ENCODE measurements around the gene NUAK2. TPM values are rescaled to one million over a fixed set of nuclear protein-coding genes. Genes with fewer than 3 reads are reported as not detected.
A peak's percentile ranks its signal among the peaks of the same experiment; 100 is the strongest.

NUAK2 gene
- total RNA-seq, 1 experiment from 2014 or later, result 0.45 TPM

GRCh38 chr1:205286335-205286950, 35.1 kb downstream of the NUAK2 start:
- peaks cover 3% of the 10 kb centered on the region for H3K4me1 ChIP-seq (ENCODE audit: insufficient read depth, low read length, poor library complexity, severe bottlenecking)
- no peaks in the 10 kb centered on the region for H3K27me3 ChIP-seq (replicated peaks; ENCODE audit: insufficient read depth, low read depth, low read length, poor library complexity)
- no TSS peak for BruUV-seq (replicated peaks)
- no peak overlapping the region for H3K27ac ChIP-seq (ENCODE audit: low read depth, low read length, poor library complexity, severe bottlenecking)
- POLR2A ChIA-PET (ENCODE audit: low non-redundant PET), result interaction anchor here (0.7 kb wide), 1 partner anchor 90 kb away, joined by 7 read pairs; no protein-coding TSS in a partner anchor
- H3K9me3 ChIP-seq (ENCODE audit: low read depth, low read length, poor library complexity, severe bottlenecking), result no peaks in the 10 kb centered on the region
- no peak for DNase-seq (ENCODE audit: low spot score)
- CTCF ChIA-PET, result interaction anchor here (1.5 kb wide), 1 partner anchor 13 kb away, joined by 6 read pairs; no protein-coding TSS in a partner anchor
- intact Hi-C loops (cut with micrococcal nuclease; ENCODE audit: unreplicated experiment), result no loop called here
- no peak for TF ChIP-seq EZH2 (IDR thresholded peaks at IDR 0.05; ENCODE audit: borderline replicate concordance, low read depth, low read length, poor library complexity, severe bottlenecking)
- no peak for TF ChIP-seq CTCF (conservative IDR thresholded peaks at IDR 0.05; ENCODE audit: low read depth, low read length)
- H3K36me3 ChIP-seq (ENCODE audit: insufficient read depth, low read length, poor library complexity, severe bottlenecking), result no peaks in the 10 kb centered on the region
- no peak overlapping the region for H3K4me3 ChIP-seq (ENCODE audit: low read depth, low read length, poor library complexity, severe bottlenecking)

- H3K4me3 ChIP-seq (ENCODE audit: low read depth, low read length, poor library complexity, severe bottlenecking), result no peak overlapping the region
- CTCF ChIA-PET, result interaction anchor here (0.6 to 1.5 kb wide), 2 partner anchors 12 to 1425 kb away, joined by 5 to 6 read pairs; no protein-coding TSS in a partner anchor
- no peaks in the 10 kb centered on the region for H3K36me3 ChIP-seq (ENCODE audit: insufficient read depth, low read length, poor library complexity, severe bottlenecking)
- TF ChIP-seq EZH2 (IDR thresholded peaks at IDR 0.05; ENCODE audit: borderline replicate concordance, low read depth, low read length, poor library complexity, severe bottlenecking), result no peak
- no peak for TF ChIP-seq CTCF (conservative IDR thresholded peaks at IDR 0.05; ENCODE audit: low read depth, low read length)
- H3K9me3 ChIP-seq (ENCODE audit: low read depth, low read length, poor library complexity, severe bottlenecking), result no peaks in the 10 kb centered on the region
- no peak for DNase-seq (ENCODE audit: low spot score)
- peaks cover 3% of the 10 kb centered on the region for H3K4me1 ChIP-seq (ENCODE audit: insufficient read depth, low read length, poor library complexity, severe bottlenecking)
- H3K27me3 ChIP-seq (replicated peaks; ENCODE audit: insufficient read depth, low read depth, low read length, poor library complexity), result no peaks in the 10 kb centered on the region
- BruUV-seq (replicated peaks), result no TSS peak
- POLR2A ChIA-PET (ENCODE audit: low non-redundant PET), result interaction anchor here (0.7 kb wide), 1 partner anchor 91 kb away, joined by 7 read pairs; no protein-coding TSS in a partner anchor
- intact Hi-C loops (cut with micrococcal nuclease; ENCODE audit: unreplicated experiment), result no loop called here
- H3K27ac ChIP-seq (ENCODE audit: low read depth, low read length, poor library complexity, severe bottlenecking), result no peak overlapping the region
Observed at GRCh38 chr1:205285381-205286101, 36.0 kb downstream of the NUAK2 start.

GRCh38 chr1:205284420-205285144, 37.0 kb downstream of the NUAK2 start:
- intact Hi-C loops (cut with micrococcal nuclease; ENCODE audit: unreplicated experiment), result no loop called here
- CTCF ChIA-PET, result interaction anchor here (0.6 to 1.6 kb wide), 2 partner anchors 201 to 1424 kb away, joined by 3 to 5 read pairs; no protein-coding TSS in a partner anchor
- H3K27ac ChIP-seq (ENCODE audit: low read depth, low read length, poor library complexity, severe bottlenecking), result no peak overlapping the region

More at GRCh38 chr1:205284420-205285144, 37.0 kb downstream of the NUAK2 start:
- Histone ChIP-seq H3K36me3 (ENCODE audit: insufficient read depth, low read length, poor library complexity, severe bottlenecking) (no peaks in the 10 kb centered on the region), H3K9me3 (ENCODE audit: low read depth, low read length, poor library complexity, severe bottlenecking) (no peaks in the 10 kb centered on the region), H3K4me1 (ENCODE audit: insufficient read depth, low read length, poor library complexity, severe bottlenecking) (peaks cover 3% of the 10 kb centered on the region), H3K4me3 (ENCODE audit: low read depth, low read length, poor library complexity, severe bottlenecking) (no peak overlapping the region), H3K27me3 (replicated peaks; ENCODE audit: insufficient read depth, low read depth, low read length, poor library complexity) (no peaks in the 10 kb centered on the region)
- POLR2A ChIA-PET (ENCODE audit: low non-redundant PET), result no interaction called here
- peak; percentile 78 for DNase-seq (ENCODE audit: low spot score)
- TF ChIP-seq EZH2 (IDR thresholded peaks at IDR 0.05; ENCODE audit: borderline replicate concordance, low read depth, low read length, poor library complexity, severe bottlenecking), result no peak
- TF ChIP-seq CTCF (conservative IDR thresholded peaks at IDR 0.05; ENCODE audit: low read depth, low read length), result no peak
- no TSS peak for BruUV-seq (replicated peaks)

All from A673 (cell line).